GM21447 (cell line): ENCODE measurements around the gene PDE4B.

Experiments
- ATAC-seq: cut with Tn5 transposase; IDR thresholded peaks from one replicate; pipeline ENCODE4 v1.9.1; 2021; ENCODE audit not compliant: unreplicated experiment

PDE4B gene

GRCh38 chr1:66226985-66227384 lies 434.3 kb downstream of the PDE4B start:
- no peak for ATAC-seq

DNA sequence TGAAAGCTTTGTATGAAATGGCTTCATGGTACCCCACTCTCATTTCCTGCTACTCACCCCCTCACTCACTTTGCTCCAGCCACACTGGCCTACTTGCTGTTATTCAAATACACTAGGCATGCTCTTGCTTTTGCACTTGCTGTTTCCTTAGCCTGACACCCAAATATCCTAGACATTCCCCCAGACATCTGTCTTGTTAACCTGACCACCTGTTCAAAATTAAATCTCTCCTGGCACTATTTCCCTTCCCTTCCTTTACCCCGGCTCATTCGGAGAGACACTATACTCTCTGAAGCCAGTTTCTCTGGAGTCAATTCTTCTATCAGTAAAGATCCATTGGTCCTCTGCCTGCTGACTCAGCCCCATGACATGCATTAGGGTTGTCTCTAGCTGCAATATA lies 435.3 kb downstream of the PDE4B start:
- ATAC-seq = no peak

GRCh38 chr1:66231217-66231616 lies 438.5 kb downstream of the PDE4B start:
- ATAC-seq = no peak

- no peak for ATAC-seq
Observed at GRCh38 chr1:66231681-66232463, 439.2 kb downstream of the PDE4B start.

GRCh38 chr1:66237042-66237441 lies 444.3 kb downstream of the PDE4B start:
- ATAC-seq = no peak

DNA sequence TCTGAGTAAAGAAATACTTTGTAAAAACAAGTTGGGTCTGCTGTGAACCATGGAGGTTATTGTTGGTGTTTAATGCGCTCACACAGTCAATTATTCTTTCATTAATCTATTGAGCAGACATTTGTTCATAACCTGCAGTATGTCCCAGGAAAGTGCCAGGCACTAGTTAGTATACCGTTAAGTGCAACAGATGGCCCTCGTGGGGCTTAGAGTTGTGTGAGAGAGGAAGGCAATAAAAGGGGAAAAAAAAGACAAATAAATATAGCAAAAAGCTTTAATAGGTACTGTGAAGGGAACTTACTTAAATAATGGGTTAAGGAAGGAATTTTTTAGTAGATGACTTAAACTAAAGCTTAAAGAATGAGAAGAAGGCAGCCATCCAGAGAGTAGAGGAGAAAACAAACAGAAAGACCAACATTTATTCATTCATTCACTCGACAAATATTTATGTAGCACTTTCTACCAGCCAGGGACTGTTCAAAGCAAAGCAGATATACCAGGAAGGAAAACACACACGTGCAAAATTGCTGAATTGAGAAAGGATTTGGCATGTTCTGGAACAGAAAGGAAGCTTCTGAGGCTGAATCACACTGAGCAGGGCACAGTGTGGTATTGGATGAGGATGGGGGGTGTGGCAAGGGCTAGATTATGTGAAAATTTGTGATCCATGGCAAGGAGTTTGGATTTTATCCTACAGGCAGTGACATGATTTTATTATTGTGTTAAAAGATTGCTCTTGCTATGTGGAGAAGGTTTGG lies 445.2 kb downstream of the PDE4B start:
- no peak for ATAC-seq

DNA sequence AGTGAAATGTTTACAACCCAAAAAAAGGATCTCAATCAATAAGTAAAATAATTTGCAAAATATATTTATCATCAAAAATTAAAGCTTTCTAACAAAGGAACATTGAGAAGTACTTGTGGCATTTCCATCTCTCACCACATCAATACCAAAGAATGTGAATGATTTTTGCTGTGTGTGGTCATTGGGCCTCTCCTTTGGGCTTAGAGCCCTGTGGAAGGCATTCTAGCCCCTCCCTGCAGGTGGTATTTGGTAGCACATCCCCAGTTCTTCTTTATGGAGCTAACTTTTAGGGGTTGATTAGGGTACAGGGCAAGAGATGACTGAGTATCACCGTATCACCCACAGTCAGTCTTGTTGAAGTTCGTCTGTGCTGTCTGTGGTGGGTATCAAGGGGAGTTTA lies 447.1 kb downstream of the PDE4B start:
- ATAC-seq = no peak

DNA sequence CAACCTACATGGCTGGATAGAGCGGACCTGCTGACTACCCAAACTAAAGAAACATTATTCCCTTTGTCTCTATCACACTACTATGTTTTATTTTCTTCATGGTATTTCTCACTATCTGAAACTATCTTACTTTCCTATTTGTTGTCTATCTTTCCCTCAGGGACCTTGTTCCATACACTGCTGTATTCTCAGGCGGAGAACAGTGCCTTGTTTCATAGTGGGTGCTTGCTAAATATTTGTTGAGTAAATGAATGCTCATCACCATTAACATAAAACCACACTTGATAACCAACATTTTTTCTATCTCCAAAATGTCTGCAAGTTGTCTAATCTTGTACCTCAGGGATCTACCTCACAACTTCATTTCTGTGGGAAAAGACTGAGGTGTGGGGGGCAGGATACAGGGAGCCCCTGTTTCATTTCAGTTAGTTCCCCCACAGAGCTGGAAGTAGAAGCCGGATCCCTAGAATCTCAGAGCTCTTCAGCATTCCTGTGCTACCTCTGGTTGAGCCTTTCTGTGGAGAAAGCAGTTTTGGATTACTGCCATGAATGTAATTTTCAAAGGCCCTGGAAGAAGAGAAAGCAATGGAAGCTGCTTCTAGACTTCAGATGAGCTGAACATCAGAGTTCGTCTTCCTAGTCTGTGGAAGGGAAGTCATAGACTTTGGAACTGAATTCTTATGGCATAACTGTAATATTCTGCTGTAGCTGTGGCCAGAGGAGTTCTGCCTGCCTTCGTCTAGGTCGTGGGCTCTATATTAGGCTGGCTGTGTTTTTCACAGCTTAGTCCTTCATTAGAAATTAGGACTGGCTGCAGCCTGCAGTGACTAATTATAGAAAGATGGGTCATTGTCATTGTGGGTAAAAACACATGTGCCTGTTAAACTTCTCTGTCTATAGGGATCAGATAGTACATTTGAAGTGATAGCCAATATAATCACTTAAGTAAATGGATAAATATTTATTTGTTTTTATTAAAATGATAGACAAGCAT lies 448.1 kb downstream of the PDE4B start:
- ATAC-seq = no peak

GRCh38 chr1:66242646-66243547 lies 450.2 kb downstream of the PDE4B start:
- ATAC-seq = peak; percentile 49

DNA sequence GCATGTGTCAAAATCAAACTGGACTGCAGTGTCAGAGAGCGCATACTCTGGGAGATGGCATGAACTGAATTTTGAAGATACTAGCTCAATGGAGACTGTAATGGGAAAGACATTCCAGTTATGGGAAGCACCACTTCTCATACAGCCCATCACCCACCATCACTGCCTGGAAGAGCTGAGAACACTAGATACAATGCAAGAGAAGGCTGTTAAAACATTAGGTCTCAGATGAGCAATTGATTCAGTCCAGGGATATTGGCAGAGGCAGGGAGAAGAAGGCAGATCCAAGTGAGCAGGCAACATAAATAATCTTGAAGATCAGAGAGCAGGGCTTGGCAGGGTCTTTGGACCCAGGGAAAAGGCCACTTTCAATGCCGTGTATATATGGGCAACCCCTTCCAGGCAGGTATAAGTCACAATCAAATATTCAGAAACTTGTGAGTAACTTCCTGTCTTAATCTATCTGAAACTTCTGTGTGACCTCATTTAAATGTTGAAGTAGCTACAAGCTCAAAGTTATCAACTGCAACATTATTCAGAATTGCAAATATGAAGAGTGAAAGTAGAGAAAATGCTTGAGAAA lies 450.9 kb downstream of the PDE4B start:
- ATAC-seq = peak; percentile 52

DNA sequence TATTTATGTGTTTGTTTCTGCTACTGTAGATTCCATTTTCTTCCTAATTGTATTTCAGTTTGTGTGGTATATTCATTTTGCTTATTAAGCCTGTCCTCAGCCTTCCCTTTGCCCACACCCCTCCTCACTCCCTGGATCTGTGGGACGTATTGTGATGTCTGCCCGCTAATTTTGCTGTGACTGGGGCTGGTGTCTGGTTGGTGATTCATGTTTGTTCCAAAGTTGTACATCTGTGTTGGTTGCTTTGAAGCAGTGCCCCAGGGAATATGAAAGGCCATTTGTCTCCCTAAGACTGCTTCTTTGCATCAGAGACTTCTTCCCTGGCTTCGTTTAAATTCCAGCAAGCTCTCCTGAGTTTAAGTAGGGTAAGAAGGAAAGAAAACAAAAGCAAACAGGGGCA lies 451.7 kb downstream of the PDE4B start:
- ATAC-seq = no peak

DNA sequence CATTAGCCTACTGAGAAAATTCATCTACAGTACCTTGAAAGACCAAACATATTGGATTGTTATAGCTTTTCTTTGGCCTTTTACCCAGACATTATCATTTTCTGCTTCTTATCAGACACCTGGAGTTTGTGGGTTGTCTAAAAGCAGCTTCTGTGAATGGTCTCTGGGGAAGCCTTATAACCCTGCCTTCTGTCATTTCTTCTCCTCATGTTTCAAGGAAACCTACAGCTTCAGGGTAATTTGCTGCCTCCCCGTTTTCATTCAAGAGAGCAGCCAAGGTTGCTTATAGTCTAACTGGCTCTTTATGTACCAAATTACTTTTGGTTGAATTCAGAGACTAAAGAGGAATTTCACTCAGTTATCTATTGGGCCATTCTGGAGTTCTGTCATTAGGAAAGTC lies 453.0 kb downstream of the PDE4B start:
- ATAC-seq = no peak

DNA sequence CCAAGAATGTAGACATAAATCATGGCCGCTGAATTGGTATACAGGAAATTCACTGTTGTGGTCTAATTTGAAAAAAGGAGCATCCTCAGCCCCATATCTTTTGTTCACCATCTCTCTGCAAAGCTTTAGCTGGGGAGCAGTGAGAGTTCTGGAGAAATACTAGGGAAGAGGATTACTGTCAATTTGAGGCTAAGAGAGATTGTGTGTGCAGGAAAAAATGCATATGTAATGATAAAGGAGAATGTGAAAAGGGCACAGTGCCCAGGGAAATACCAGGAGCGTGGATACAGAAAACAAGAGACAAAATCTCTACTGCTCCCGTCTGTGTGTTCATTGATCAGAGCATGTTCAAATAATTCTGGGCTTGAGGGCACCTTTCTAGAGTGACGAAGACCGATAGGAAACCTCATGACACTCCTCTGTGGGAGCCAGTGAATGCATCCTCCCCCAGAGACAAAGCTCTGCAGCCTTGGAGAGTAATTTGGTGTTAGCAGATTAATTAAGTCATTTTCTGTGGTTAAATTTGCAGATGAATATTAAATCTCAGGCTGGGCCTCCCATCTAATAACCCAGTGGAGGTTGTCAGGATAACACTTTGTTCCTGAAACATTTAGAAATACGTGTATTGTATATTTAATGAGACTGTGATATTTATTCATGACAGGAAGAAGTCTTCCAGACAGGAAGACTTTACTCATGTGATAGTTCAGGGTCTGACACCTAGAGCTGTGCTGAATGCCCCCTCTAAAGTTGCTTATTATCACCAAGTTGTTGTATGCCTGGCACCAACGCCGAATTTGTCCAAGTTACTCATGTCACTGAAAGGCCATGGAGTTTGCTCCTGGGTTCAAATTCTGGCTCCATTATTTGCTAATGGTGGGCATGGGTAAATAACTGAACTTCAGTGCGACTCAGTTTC lies 453.9 kb downstream of the PDE4B start:
- ATAC-seq = no peak

DNA sequence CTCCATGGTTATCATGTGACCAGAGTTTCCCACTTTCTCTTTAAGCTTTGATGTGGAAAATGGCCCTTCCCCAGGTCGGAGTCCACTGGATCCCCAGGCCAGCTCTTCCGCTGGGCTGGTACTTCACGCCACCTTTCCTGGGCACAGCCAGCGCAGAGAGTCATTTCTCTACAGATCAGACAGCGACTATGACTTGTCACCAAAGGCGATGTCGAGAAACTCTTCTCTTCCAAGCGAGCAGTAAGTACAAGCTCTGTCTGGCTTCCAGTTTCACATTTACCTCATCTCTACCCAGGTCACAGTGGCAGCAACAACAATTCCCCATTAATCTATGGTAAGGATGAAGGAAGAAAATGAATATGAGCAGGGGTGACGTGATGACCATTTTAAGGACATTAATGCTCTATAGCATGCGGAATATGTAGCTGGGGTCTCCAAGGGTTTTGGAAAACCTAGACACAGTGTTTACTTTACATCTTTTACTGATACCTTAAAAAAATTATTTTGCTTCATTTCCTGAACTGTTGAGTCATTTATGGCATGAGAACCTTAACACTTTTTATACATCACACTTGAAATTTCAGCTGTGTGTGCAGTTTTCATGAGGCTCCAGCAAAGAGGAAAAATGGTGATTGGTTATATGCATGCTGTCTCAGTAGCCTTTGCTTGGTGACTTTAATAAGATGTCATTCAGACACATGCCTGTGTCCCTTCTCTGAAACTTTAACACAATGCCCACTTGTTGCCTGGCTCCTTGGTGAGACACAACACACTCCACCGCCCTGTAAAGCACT lies 454.9 kb downstream of the PDE4B start:
- peak; percentile 72 for ATAC-seq

DNA sequence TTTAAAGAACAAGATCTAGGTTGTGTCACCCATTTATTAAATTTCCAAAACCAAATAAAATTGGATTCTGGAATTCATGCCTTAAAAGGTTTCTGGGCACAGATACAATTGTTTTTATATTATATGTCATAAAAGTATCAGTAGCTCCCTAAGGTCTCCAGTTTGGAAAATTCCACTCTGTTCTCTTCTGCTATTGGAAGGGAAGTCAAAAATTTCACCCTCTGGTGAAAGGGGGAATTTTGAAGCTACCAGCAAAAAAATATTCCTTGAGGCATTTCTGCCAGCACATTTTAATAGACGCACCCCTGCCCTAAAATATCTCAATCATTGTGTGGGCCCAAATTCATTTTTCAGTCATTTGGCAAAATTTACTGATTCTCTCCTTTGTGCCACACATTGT lies 455.6 kb downstream of the PDE4B start:
- no peak for ATAC-seq

- no peak for ATAC-seq
Observed at GRCh38 chr1:66248746-66249145, 456.1 kb downstream of the PDE4B start.

- ATAC-seq = no peak
Observed at GRCh38 chr1:66250075-66250474, 457.4 kb downstream of the PDE4B start.

DNA sequence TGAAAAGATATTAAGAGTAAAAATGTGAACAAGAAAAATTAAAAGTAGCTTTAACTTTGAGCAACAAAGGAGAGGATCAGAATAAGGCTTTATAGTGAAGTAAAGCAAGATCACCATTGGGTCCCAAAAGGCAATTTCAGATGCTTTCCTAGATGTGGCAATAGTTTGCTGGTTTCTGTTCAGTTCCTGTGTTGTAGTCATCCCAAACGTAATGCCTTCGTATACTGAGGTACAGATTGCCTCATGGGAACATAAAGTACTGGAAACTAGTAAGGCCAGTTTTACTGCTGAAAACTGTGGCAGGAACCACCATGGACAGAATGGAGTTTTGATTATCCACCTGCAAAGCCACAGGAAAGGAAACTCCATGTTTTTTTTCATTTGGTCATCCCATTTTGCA lies 457.8 kb downstream of the PDE4B start:
- no peak for ATAC-seq
